Measurements from ENCODE around the gene CD4.
A peak's percentile ranks its signal among the peaks of the same experiment; 100 is the strongest.

The CD4 gene

GRCh38 chr12:6817098-6817497 lies 27.8 kb downstream of the CD4 start:
- DNase-seq, result no peak

GRCh38 chr12:6817662-6818157 lies 28.4 kb downstream of the CD4 start:
- no peak for DNase-seq

- DNase-seq, result no peak
These were observed 28.9 kb downstream of the CD4 start for GRCh38 chr12:6818222-6818621.

GRCh38 chr12:6818645-6819044 lies 29.3 kb downstream of the CD4 start:
- no peak for DNase-seq

- no peak for DNase-seq
These were observed 30.0 kb downstream of the CD4 start for GRCh38 chr12:6819106-6820030.

- DNase-seq, result no peak
These were observed 30.8 kb downstream of the CD4 start for GRCh38 chr12:6820166-6820565.

GRCh38 chr12:6821591-6822425 lies 32.5 kb downstream of the CD4 start, which contains the start of gene GPR162:
Gene GPR162, plus strand, starts transcription at chr12:6821821. Its CDS starts 2,078 bp downstream, at chr12:6823899.
- DNase-seq, result peak; percentile 10

- no peak for DNase-seq
These were observed 33.3 kb downstream of the CD4 start for GRCh38 chr12:6822426-6823135.

GRCh38 chr12:6823182-6824084 lies 34.1 kb downstream of the CD4 start:
- no peak for DNase-seq

GRCh38 chr12:6824085-6824775 lies 34.9 kb downstream of the CD4 start:
- DNase-seq, result no peak

- no peak for DNase-seq
These were observed 35.6 kb downstream of the CD4 start for GRCh38 chr12:6824901-6825381.

GRCh38 chr12:6825398-6826124 lies 36.2 kb downstream of the CD4 start:
- DNase-seq, result peak; percentile 76

- no peak for DNase-seq
These were observed 36.9 kb downstream of the CD4 start for GRCh38 chr12:6826125-6826733.

- no peak for DNase-seq
These were observed 37.6 kb downstream of the CD4 start for GRCh38 chr12:6826734-6827436.

- DNase-seq, result peak; percentile 58
These were observed 38.1 kb downstream of the CD4 start for GRCh38 chr12:6827437-6827911.

- DNase-seq, result peak; percentile 8
These were observed 38.9 kb downstream of the CD4 start, which contains the start of gene P3H3 for GRCh38 chr12:6827982-6828780. Gene P3H3, plus strand, starts transcription at chr12:6828407. Its CDS starts 34 bp downstream, at chr12:6828441.

GRCh38 chr12:6828781-6829535 lies 39.6 kb downstream of the CD4 start:
- peak; percentile 5 for DNase-seq
